Measurements from ENCODE around the gene TPCN2.

Gene TPCN2

GRCh38 chr11:69126286-69126685 is 77.6 kb downstream of the TPCN2 start:
- DNase-seq: peak in 1 of 2 donors; percentile 57
- H3K27ac ChIP-seq: peak overlapping the region in 1 of 2 donors; percentile 47

GRCh38 chr11:69127081-69127850 is 78.5 kb downstream of the TPCN2 start:
- Histone ChIP-seq H3K27me3 (no peaks in the 10 kb centered on the region), H3K4me1 (peaks cover 6 to 54% (median 35%) of the 10 kb centered on the region in 4 donors), H3K4me3 (no peak overlapping the region), H3K9me3 (peaks cover 0 to 5% (median 0%) of the 10 kb centered on the region in 3 donors), H3K27ac (peak overlapping the region in 1 of 2 donors; percentile 47), H3K36me3 (no peaks in the 10 kb centered on the region)
- TF ChIP-seq CTCF (IDR thresholded peaks at IDR 0.05): no peak
- intact Hi-C loops (cut with DNase I; ENCODE audit: low total_unique reads): no loop called here
- peak in 1 of 2 donors; percentile 72 for DNase-seq

More at GRCh38 chr11:69126286-69126685, 77.6 kb downstream of the TPCN2 start:
- TF ChIP-seq CTCF (IDR thresholded peaks at IDR 0.05): no peak
- Histone ChIP-seq H3K9me3 (peaks cover 0 to 5% (median 0%) of the 10 kb centered on the region in 3 donors), H3K27me3 (no peaks in the 10 kb centered on the region), H3K4me1 (peaks cover 1 to 49% (median 33%) of the 10 kb centered on the region in 4 donors), H3K4me3 (no peak overlapping the region), H3K36me3 (no peaks in the 10 kb centered on the region)
- intact Hi-C loops (cut with DNase I; ENCODE audit: low total_unique reads): no loop called here

- Histone ChIP-seq H3K27ac (no peak overlapping the region), H3K27me3 (no peaks in the 10 kb centered on the region), H3K36me3 (no peaks in the 10 kb centered on the region), H3K4me1 (peaks cover 6 to 48% (median 30%) of the 10 kb centered on the region in 4 donors), H3K9me3 (peaks cover 0 to 5% (median 0%) of the 10 kb centered on the region in 3 donors), H3K4me3 (no peak overlapping the region)
- DNase-seq: no peak
- TF ChIP-seq CTCF (IDR thresholded peaks at IDR 0.05): no peak
- intact Hi-C loops (cut with DNase I; ENCODE audit: low total_unique reads): no loop called here
These were observed 79.2 kb downstream of the TPCN2 start for GRCh38 chr11:69127884-69128283.

- peak in 1 of 2 donors; percentile 3 for DNase-seq
- Histone ChIP-seq H3K4me3 (no peak overlapping the region), H3K9me3 (peaks cover 0 to 5% (median 0%) of the 10 kb centered on the region in 3 donors), H3K4me1 (peaks cover 6 to 36% (median 19%) of the 10 kb centered on the region in 4 donors), H3K27ac (no peak overlapping the region), H3K36me3 (no peaks in the 10 kb centered on the region), H3K27me3 (no peaks in the 10 kb centered on the region)
- intact Hi-C loops (cut with DNase I; ENCODE audit: low total_unique reads): no loop called here
- no peak for TF ChIP-seq CTCF (IDR thresholded peaks at IDR 0.05)
These were observed 80.3 kb downstream of the TPCN2 start for GRCh38 chr11:69129053-69129452.

- H3K9me3 ChIP-seq: peaks cover 0 to 5% (median 0%) of the 10 kb centered on the region in 3 donors
- no peaks in the 10 kb centered on the region for H3K27me3 ChIP-seq
- DNase-seq: peak in 1 of 2 donors; percentile 60
- H3K4me3 ChIP-seq: no peak overlapping the region
- TF ChIP-seq CTCF (IDR thresholded peaks at IDR 0.05): no peak
- H3K27ac ChIP-seq: no peak overlapping the region
- intact Hi-C loops (cut with DNase I; ENCODE audit: low total_unique reads): no loop called here
- H3K4me1 ChIP-seq: peaks cover 6 to 35% (median 18%) of the 10 kb centered on the region in 4 donors
- H3K36me3 ChIP-seq: no peaks in the 10 kb centered on the region
These were observed 80.9 kb downstream of the TPCN2 start for GRCh38 chr11:69129647-69130046.

Measured in tibial artery (tissue), 4 donors.